Ishikawa (cell line): ENCODE data around the gene CISD3.

Source experiments
- CEBPB ChIP-seq: IDR thresholded peaks from 2 replicates; pipeline ENCODE4 v1.6.1; 2012
- CREB1 ChIP-seq: IDR thresholded peaks from 2 replicates; pipeline ENCODE4 v1.6.1; 2012; ENCODE audit warnings: low read depth
- EGR1 ChIP-seq: IDR thresholded peaks from 2 replicates; pipeline ENCODE4 v1.6.1; 2012
- EP300 ChIP-seq: IDR thresholded peaks from 2 replicates; pipeline ENCODE4 v1.6.1; 2012; ENCODE audit warnings: borderline replicate concordance
- FOXM1 ChIP-seq: IDR thresholded peaks from 2 replicates; pipeline ENCODE4 v1.6.1; 2012; ENCODE audit warnings: low read depth, borderline replicate concordance
- NFIC ChIP-seq: IDR thresholded peaks from 2 replicates; pipeline ENCODE4 v1.6.1; 2012
- RAD21 ChIP-seq: IDR thresholded peaks from 2 replicates; pipeline ENCODE4 v1.6.1; 2012; ENCODE audit warnings: low read depth
- TAF1 ChIP-seq: IDR thresholded peaks from 2 replicates; pipeline ENCODE4 v1.6.1; 2012; ENCODE audit warnings: low read depth, mild to moderate bottlenecking
- TCF12 ChIP-seq: IDR thresholded peaks from 2 replicates; pipeline ENCODE4 v1.6.1; 2012; ENCODE audit warnings: low read depth
- TEAD4 ChIP-seq: IDR thresholded peaks from 2 replicates; pipeline ENCODE4 v1.6.1; 2012
- YY1 ChIP-seq: IDR thresholded peaks from 2 replicates; pipeline ENCODE4 v1.6.1; 2012; ENCODE audit warnings: low read depth
- ZBTB7A ChIP-seq: IDR thresholded peaks from 2 replicates; pipeline ENCODE4 v1.6.1; 2012; ENCODE audit warnings: low read depth
- TF ChIP-seq, protein P1 (sequence below): IDR thresholded peaks from 2 replicates; pipeline ENCODE4 v1.6.1; 2012
- TF ChIP-seq, protein P2 (sequence below): IDR thresholded peaks from 2 replicates; pipeline ENCODE4 v1.6.1; 2012
- TF ChIP-seq, protein P3 (sequence below): IDR thresholded peaks from 2 replicates; pipeline ENCODE4 v1.6.1; 2012; ENCODE audit warnings: low read depth, mild to moderate bottlenecking

The CISD3 gene

GRCh38 chr17:38702166-38702915 is 27.8 kb upstream of the CISD3 start:
- peak; percentile 54; the same call in 1 of the 2 replicates for TF ChIP-seq NFIC
- TF ChIP-seq YY1, result 0 out of 2 replicates have a peak, but pooled peaks have one; percentile 48
- TF ChIP-seq FOXM1, result no peak
- TF ChIP-seq, protein P1, sequence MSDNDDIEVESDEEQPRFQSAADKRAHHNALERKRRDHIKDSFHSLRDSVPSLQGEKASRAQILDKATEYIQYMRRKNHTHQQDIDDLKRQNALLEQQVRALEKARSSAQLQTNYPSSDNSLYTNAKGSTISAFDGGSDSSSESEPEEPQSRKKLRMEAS, result peak; percentile 93
- no peak for TF ChIP-seq RAD21
- peak; percentile 72 for TF ChIP-seq ZBTB7A
- no peak for TF ChIP-seq EGR1
- TF ChIP-seq TEAD4, result peak; percentile 42; the same call in 1 of the 2 replicates
- TF ChIP-seq TAF1, result peak; percentile 61
- TF ChIP-seq, protein P2, sequence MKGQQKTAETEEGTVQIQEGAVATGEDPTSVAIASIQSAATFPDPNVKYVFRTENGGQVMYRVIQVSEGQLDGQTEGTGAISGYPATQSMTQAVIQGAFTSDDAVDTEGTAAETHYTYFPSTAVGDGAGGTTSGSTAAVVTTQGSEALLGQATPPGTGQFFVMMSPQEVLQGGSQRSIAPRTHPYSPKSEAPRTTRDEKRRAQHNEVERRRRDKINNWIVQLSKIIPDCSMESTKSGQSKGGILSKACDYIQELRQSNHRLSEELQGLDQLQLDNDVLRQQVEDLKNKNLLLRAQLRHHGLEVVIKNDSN, result no peak
- TF ChIP-seq EP300, result peak; percentile 36; the same call in 1 of the 2 replicates
- peak; percentile 46; the same call in 1 of the 2 replicates for TF ChIP-seq TCF12
- TF ChIP-seq, protein P3, sequence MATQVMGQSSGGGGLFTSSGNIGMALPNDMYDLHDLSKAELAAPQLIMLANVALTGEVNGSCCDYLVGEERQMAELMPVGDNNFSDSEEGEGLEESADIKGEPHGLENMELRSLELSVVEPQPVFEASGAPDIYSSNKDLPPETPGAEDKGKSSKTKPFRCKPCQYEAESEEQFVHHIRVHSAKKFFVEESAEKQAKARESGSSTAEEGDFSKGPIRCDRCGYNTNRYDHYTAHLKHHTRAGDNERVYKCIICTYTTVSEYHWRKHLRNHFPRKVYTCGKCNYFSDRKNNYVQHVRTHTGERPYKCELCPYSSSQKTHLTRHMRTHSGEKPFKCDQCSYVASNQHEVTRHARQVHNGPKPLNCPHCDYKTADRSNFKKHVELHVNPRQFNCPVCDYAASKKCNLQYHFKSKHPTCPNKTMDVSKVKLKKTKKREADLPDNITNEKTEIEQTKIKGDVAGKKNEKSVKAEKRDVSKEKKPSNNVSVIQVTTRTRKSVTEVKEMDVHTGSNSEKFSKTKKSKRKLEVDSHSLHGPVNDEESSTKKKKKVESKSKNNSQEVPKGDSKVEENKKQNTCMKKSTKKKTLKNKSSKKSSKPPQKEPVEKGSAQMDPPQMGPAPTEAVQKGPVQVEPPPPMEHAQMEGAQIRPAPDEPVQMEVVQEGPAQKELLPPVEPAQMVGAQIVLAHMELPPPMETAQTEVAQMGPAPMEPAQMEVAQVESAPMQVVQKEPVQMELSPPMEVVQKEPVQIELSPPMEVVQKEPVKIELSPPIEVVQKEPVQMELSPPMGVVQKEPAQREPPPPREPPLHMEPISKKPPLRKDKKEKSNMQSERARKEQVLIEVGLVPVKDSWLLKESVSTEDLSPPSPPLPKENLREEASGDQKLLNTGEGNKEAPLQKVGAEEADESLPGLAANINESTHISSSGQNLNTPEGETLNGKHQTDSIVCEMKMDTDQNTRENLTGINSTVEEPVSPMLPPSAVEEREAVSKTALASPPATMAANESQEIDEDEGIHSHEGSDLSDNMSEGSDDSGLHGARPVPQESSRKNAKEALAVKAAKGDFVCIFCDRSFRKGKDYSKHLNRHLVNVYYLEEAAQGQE, result no peak
- 0 out of 2 replicates have a peak, but pooled peaks have one; percentile 0 for TF ChIP-seq CREB1
- no peak for TF ChIP-seq CEBPB

DNA sequence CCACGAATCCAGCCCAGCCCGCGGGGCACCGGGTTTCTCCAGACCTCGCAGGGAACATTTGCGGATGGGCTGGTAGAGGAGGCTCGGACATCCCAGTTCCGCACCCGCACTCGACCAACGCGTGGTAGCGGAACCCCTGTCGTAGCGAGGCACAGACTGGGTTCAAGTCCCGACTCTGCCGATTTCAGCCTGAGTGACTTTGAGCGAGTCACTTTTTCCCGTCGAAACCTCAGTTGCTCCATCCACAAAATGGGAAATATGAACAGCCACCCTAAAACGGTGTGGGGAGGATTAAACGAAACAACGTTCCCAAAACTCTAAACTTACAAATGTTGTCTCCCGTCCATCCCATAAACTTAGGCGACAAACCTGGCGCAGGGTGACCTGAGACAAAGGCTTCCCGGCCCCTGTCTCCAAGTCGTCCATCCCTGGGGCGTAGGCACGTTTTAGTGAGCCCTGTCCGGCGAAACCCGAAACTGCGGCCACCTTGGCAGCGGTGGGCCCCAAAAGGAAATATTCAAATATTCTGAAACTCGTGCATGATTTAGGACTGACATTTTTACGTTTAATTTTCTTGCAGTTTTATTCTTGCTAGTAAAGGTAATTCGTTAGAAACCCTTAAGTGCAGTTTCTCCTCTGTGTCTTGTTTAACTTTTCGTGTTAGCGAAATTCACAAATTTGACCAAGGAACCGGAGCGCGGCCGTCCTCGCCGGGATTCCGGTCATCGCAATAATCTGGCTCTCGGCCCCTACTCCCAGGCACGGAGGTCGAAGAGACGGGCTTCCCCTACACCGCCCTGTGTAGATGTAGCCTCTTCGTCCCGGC is 27.0 kb upstream of the CISD3 start:
- TF ChIP-seq TAF1 (no peak), YY1 (no peak), EP300 (no peak), EGR1 (no peak), FOXM1 (no peak), TEAD4 (no peak), CEBPB (no peak), CREB1 (no peak), RAD21 (no peak), NFIC (no peak), ZBTB7A (no peak), TCF12 (no peak)
- TF ChIP-seq, protein P1, result no peak
- TF ChIP-seq, protein P2, result no peak
- TF ChIP-seq, protein P3, result no peak

DNA sequence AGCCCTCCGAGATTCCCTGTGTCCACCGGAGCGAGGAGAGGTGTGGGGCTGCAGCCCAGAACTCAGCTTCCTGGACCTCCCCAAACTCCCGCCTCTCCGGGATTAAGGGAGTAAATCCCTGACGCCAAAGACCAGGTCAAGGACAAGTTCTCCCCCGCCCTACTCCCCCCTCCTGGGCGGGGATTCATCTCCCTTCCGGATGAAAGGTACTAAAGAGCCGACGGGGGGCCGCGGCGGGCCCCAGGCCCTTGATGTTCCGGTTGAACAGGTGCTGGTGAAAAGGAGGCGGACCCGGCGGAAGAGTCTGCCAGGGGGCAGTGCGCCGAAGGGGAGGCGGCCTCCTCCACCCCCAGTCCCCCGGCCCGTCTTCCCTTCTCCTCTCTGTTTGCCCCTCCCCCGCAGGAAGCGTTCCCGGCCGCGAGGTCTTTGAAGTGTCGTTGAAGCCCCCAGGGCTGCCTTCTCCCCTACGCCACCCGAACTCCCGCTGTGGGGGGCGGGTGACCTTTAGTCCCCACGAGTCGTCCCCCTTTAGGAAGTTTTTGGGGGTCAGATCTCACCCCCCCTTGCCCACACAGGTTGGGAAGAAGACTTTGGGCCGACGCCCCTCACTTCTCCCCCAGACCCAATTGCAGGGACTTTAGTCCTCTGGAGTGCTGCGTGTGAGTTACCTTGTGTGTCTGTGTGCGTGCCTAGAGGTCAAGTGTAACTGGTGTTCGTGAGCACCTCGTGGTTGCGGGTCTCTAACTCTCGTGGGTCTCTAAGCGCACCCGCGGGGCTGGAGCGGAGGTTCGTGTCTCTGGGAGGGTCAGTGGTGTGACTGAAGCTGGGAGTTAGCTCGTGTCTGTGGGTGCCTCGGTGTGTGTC is 26.2 kb upstream of the CISD3 start:
- TF ChIP-seq, protein P3, result no peak
- TF ChIP-seq CREB1, result no peak
- no peak for TF ChIP-seq CEBPB
- peak; percentile 83 for TF ChIP-seq NFIC
- TF ChIP-seq, protein P1, result peak; percentile 55; the same call in 1 of the 2 replicates
- peak; percentile 83; the same call in 1 of the 2 replicates for TF ChIP-seq EP300
- TF ChIP-seq EGR1, result peak; percentile 48; the same call in 1 of the 2 replicates
- TF ChIP-seq ZBTB7A, result peak; percentile 91
- peak; percentile 59 for TF ChIP-seq TEAD4
- peak; percentile 61; the same call in 1 of the 2 replicates for TF ChIP-seq FOXM1
- peak; percentile 92 for TF ChIP-seq TCF12
- 0 out of 2 replicates have a peak, but pooled peaks have one; percentile 27 for TF ChIP-seq YY1
